GM03348 (cell line): ENCODE data around the gene TTLL3.
"Not testable (repeated sequence)": the region's sequence is repeated elsewhere in the genome, so short reads cannot be mapped to it uniquely, and the experiment has no call there.

ENCODE experiments used
- DNase-seq: peaks from one replicate; pipeline ENCODE4 v3.0.0; 2012; ENCODE audit warnings: low spot score

Gene TTLL3

DNA sequence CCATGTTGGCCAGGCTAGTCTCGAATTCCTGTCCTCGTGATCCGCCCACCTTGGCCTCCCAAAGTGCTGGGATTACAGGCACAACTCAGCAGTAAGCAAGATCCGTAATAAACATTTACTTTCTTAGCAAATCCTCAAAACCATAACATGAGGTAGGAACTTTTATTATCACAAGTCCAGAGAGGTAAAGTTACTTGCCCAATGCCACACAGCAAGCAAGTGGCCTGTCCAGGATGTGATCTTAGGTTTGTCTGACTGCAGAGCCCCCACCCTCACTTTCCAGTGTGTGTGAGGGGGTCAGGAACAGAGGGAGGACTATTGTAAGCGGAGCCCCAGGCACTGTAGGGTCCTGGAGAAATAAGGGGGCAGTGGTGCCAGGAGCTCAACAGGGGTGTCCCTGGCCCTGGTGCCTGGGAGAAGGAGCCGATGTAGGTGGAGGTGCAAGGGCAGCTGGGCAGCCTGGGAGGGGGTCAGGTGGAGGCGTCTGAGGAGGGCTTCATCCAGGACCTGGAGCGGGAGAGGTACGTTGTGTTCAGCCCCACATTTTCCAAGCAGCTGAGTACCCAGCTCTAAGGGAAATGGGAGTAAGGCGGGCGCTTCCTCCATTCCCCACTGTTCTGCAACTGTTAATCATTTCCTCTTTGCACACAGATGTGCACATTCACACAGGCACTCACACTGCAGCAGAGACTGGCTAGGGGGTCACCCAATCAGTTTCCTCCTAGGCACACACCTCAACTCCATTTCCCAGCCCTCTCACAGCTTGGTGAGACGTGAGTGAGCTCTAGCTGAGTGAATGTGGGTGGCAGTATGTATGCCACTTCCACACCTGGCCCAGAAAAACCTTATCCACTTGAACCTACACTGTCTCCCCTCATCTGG is 27.9 kb downstream of the TTLL3 start:
- no peak for DNase-seq

- DNase-seq, result no peak
These were observed 28.8 kb downstream of the TTLL3 start for GRCh38 chr3:9838856-9839255.

DNA sequence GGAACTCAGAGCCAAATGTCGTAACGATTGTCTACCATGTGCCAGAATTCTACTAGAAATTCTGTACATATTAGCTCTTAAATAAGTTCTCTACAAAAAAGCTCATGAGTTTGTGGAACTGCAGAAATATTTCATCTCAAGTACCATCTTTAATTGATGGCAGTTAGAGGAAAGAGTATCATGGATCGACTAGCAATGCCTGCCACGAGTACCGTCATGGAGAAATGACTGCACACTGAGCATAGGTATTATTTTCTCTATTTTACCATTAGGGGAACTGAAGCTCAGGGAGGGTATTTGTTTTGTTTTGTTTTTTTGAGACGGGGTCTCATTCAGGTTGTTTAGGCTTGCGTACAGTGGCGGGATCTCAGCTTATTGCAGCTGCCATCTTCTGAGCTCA is 31.0 kb downstream of the TTLL3 start:
- DNase-seq, result no peak

DNA sequence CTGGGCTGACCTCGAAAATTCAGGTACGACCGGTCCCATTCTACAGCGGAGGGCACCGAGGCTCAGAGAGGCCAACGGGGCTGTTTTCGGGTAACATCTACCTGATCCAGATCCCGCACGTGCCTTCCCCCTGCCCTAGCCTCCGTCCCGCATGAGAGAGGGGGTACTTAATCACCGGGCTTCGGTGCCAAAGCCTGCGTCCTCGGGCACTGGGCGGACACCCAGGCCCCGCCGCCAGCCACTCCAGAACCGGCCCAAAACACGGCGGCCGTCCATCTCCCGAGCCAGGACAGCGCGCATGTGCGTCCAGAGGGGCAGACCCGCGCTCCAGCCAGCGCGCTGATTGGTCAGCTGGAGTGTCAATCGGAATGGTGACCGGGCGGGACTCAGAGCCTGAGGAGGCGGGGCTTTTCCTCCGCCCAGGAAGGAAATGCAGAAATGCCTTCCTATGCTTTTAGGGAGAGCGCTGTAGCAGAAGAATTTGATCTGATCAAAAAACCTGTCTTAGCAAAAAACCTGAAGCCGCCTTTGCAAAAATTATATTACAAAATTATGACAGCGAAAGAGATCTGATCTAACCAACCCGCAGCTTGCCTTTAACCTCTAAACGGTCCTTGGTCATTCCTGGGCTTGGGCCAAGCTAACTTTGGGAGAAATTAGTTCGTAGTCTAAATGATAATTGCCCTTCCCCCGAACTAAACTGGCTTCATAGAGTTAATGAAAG is 33.8 kb downstream of the TTLL3 start, which contains the start of gene RPUSD3:
TSS of gene RPUSD3 (minus strand) at position 294 of the 724 bp plus-strand sequence. CDS start at position 276, 18 bp downstream.
- DNase-seq, result peak; percentile 100

DNA sequence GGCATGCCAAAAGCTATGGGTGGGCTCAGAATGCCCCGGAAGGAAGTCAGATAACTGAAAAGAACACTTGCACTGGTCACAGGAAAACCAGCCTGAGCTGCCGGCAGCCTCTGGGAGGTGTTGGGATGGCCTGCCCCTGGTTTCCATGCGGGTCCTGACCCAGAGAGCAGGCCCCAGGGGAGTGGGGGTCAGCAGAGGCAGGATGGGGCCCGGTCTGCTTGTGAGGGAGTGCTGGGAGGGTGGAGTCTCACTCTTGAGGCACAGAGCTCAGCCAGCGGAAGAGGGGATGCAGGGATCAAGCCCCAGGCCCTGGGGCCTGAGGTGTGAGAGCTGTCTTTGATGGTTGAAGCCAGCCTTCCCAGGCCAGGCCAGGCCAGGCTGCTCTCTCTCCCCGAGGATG is 36.2 kb downstream of the TTLL3 start:
- no peak for DNase-seq

DNA sequence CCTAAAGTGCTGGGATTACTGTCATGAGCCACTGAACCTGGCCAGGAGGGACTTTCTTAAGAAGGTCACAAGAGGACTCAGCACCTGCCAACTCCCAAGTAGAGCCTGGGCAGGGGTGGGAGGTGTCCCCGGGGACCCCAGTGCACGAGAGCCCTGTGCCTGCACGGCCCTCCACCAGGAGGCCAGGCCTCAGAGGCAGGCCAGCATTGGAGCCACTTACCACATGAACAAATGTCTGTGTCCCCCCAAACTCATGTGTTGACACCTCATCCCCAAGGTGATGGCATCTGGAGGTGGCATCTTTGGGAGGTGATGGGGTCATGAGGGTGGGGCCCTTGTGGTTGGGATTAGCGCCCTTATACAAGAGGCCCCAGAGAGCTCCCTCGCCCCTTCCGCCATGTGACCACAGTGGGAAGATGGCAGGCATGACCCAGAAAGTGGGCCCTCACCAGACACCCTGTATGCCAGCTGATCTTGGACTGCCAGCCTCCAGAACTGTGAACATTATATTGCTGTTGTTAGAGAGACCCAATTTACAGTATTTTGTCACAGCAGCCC is 36.9 kb downstream of the TTLL3 start:
- DNase-seq, result no peak

- not testable (repeated sequence) for DNase-seq
These were observed 37.8 kb downstream of the TTLL3 start for GRCh38 chr3:9847870-9848269.

GRCh38 chr3:9848860-9849259 is 38.8 kb downstream of the TTLL3 start:
- not testable (repeated sequence) for DNase-seq

- DNase-seq, result not testable (repeated sequence)
These were observed 41.3 kb downstream of the TTLL3 start for GRCh38 chr3:9851383-9851782.

- DNase-seq, result not testable (repeated sequence)
These were observed 41.9 kb downstream of the TTLL3 start for GRCh38 chr3:9851926-9852325.

GRCh38 chr3:9852528-9852927 is 42.5 kb downstream of the TTLL3 start:
- DNase-seq, result no peak

DNA sequence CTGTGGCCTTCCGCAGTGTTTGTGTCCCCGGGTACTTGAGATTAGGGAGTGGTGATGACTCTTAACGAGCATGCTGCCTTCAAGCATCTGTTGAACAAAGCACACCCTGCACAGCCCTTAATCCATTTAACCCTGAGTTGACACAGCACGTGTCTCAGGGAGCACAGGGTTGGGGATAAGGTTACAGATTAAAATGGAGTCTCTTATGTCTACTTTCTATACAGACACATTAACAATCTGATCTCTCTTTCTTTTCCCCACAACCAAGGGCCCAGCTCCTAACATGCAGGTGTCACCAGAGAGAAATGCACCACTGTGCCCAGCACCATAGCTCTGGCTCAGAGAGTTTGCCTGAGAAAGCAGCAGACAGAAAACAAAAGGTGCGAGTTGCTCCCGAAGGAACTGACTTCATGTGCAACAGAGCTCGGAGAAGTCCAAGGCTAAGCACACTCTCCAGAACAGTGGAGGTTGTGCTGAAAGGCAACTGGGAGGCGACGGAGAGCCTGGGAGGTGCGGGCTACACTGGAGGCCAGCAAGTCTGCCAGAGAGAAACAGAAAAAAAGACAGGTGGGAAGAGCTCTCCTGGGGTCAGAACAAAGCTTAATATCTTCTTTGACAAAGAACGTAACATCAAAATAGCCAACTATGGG is 44.4 kb downstream of the TTLL3 start:
- DNase-seq, result not testable (repeated sequence)

DNA sequence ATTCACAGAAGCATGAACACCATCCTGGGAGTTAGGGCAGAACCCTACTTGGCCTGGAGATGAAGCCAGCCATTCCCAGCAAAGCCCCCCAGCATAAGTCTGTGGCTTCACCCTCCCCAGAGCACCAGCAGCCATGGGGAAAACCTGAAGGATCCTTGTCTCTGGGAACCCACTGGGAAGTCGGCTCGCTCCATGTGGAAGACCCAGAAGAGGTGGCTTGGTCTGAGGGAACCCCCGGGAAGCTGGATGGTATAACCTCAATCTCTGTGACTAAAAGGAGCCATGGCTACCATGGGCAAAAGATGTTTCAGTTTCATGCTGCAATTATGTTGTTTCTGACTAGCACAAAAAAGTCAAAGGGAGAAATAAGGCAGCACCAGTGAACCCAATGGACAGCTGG is 45.5 kb downstream of the TTLL3 start:
- no peak for DNase-seq

DNA sequence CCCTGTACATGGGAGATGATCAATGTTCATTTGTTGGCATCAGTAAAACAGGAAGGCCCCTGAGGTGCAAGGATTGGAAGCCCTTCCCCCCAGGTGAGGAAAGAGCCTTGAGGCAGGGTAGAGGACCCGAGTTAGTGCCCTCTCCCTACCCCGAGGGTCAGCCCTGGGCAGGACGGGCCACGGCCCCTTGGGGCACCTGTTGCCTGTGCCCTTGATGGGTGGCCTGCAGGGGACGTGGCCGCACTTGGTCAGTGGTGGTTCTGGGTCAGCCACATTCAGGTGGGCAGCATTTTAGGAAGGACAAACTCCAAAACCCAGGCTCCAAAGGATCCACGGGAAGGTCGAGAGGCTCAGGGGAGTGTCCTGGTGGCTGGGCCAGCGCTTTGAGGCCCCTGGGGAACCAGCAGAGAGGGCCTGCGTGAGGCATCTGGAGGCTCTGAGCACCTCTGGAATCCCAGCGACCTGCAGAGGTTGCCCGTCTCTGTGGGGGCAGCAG is 49.5 kb downstream of the TTLL3 start:
- DNase-seq, result no peak

- no peak for DNase-seq
These were observed 51.1 kb downstream of the TTLL3 start for GRCh38 chr3:9861201-9861600.

DNA sequence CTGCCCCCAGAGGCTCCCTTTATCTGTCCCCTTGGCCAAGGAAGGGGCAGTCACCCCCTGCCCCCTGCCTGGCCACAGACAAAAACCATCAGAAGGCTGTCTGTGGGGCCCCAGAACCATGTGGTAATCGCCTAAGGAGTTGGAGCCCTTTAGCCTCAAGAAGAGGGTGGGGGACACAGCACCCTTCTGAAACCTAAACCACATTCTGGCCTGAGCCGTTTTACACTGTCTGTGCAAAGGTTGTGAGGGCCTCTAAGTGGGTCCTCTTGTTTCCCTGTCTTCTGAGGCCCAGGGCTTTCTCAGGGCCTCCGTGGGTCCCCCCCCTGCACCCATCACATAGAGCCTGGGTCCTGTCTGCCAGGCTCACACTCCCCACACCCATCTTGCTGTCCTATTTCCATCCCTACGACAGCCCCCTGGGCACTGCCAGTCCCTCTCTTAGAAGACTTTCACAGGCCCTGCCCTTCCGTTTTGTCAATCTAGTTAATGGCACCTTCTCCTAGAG is 51.6 kb downstream of the TTLL3 start:
- no peak for DNase-seq

GRCh38 chr3:9862391-9863057 is 52.5 kb downstream of the TTLL3 start:
- peak; percentile 82 for DNase-seq

DNA sequence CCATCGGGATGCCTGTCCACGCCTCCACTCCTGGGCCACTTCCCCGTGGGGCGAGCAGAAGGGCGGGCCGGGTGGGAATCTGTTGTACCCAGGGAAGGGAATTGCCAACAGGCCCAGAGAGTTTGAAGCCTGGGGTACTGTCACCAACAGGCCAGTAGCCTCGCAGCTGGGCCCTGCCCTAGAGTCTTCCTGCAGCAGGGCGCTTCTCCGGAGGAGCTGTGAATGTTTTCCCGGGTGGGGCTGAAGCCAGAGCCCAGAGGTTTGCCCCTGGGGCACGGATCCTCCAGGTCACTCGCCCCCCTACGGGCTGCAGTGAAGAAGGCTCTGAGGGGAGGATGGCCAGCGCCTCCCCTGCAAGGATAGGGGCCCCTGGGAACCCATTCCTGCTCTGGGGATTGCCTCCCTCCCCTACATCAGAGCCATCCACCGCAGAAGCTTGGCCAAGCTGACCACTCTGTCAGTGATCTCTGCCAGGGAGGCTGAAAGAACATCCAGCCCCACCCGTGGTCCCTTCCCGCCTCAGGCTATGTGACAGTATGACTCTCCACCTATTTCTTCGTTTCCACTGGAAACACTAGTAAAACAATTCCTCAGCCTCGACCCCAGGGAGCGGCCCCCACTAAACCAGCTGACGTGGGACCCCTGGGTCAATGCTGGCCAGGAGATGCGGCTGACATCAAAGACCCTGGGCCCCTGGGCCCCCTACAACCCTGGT is 53.2 kb downstream of the TTLL3 start:
- no peak for DNase-seq

DNA sequence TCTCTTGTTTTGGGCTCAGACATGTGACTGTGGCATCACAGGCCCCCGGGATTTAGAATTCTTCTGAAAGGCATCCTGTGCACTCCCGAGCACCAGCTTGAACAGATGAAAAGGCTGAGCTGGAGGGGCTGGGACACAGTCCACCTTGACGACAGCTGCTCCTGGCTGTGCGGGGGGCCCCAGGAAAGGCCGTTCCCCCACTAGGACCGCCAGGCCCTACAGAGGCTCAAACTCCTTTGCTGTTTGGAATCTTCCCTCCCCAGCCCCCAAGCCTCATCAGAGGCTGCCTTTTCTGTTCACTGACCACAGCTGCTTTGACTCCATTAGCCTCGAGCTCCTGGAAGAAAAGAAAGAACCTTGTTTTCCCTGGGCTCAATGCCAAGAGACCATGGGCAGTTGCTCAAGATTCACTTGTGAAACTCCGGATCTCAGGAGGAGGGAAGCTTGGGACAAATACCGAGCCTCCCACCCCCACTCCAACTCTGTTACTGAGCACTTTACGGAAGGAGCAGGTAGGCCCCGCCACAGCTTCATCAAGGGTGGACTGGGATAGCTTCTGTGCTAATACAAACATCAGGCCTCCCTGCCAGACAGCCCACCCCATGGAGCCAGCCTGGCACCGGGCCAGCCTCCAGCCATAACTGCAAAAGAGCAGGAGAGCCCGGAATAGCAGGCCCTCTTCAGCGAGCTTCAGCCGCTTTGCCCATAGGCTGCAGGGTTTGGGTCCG is 54.3 kb downstream of the TTLL3 start:
- peak; percentile 25 for DNase-seq

DNA sequence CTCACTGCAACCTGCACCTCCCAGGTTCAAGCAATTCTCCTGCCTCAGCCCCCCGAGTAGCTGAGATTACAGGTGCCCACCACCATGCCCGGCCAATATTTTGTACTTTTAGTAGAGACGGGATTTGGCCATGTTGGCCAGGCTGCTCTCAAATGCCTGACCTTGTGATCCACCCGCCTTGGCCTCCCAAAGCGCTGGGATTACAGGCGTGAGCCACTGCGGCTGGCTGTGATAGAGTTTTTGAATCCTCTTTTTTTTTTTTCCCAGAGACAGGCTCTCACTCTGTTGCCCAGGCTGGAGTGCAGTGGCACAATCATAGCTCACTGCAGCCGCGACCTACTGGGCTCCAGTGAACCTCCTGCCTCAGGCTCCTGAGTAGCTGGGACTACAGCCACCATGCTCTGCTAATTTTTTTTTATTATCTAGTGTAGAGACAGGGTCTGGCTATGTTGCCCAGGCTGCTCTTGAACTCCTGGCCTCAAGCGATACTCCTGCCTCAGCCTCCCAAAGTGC is 55.1 kb downstream of the TTLL3 start:
- DNase-seq, result not testable (repeated sequence)
